SK-N-SH (cell line): ENCODE measurements around the gene MELTF. TPM values are rescaled to one million over a fixed set of nuclear protein-coding genes. Genes with fewer than 3 reads are reported as not detected.

Experiments
- CTCF ChIA-PET: fragments of 300-600, 350-600 bp; formaldehyde crosslinking; extraction: SDS; loops from one replicate; lab custom pipeline; 2021; lab: Yijun Ruan, JAX
- POLR2A ChIA-PET: fragments of 350-600 bp; sonication (Branson Sonifier 250); formaldehyde crosslinking; extraction: SDS; loops from one replicate; lab custom pipeline; 2020; ENCODE audit warnings: antibody characterized with exemption, inconsistent platforms; lab: Yijun Ruan, JAX
- DNase-seq: peaks from one replicate; pipeline ENCODE4 v3.0.0; 2012
- H2AFZ ChIP-seq: fragments of 200-600 bp; sonication (generic); 2 replicates; pipeline ENCODE4 v1.8.1; 2016; ENCODE audit warnings: antibody characterized with exemption, mild to moderate bottlenecking, low read depth
- H3F3A ChIP-seq: fragments of 200-600 bp; sonication (generic); replicated peaks from 2 replicates; pipeline ENCODE3; 2016; ENCODE audit warnings: antibody characterized with exemption, mild to moderate bottlenecking; ENCODE audit not compliant: insufficient read depth
- H3K27ac ChIP-seq, 2 experiments: fragments of 200-500 bp in 1 of 2; fragments of 200-600 bp in 1 of 2; sonication (Bioruptor generic) in 1 of 2; sonication (generic), shearing (Covaris generic) in 1 of 2; 2 replicates each; pipeline versions ENCODE4 v1.5.1 to v1.6.1; 2014 to 2016; ENCODE audit warnings: low read depth in 2 of 2, inconsistent platforms in 1 of 2, low read length in 1 of 2, mild to moderate bottlenecking in 1 of 2, mixed read lengths in 1 of 2
- H3K27me3 ChIP-seq: fragments of 200-600 bp; sonication (generic), shearing (Covaris generic); 2 replicates; pipeline ENCODE4 v1.6.1; 2016; ENCODE audit warnings: mixed run types; ENCODE audit not compliant: insufficient read depth
- H3K36me3 ChIP-seq, 2 experiments: fragments of 200-500 bp in 1 of 2; fragments of 200-600 bp in 1 of 2; sonication (Bioruptor generic) in 1 of 2; sonication (generic) in 1 of 2; replicated peaks in 1 of 2; 2 replicates each; pipeline versions ENCODE3 to v1.5.1; 2014 to 2016; ENCODE audit warnings: low read length in 1 of 2, mild to moderate bottlenecking in 1 of 2; ENCODE audit not compliant: insufficient read depth in 2 of 2, control insufficient read depth in 1 of 2
- H3K4me1 ChIP-seq, 2 experiments: fragments of 200-500 bp in 1 of 2; fragments of 200-600 bp in 1 of 2; sonication (Bioruptor generic) in 1 of 2; sonication (generic), shearing (Covaris generic) in 1 of 2; 2 replicates each; pipeline versions ENCODE4 v1.5.1 to v1.6.1; 2014 to 2016; ENCODE audit warnings: low read depth in 1 of 2, low read length in 1 of 2, mixed run types in 1 of 2; ENCODE audit not compliant: insufficient read depth in 2 of 2, control insufficient read depth in 1 of 2
- H3K4me2 ChIP-seq: fragments of 200-600 bp; sonication (generic), shearing (Covaris generic); 2 replicates; pipeline ENCODE4 v1.6.1; 2017; ENCODE audit warnings: mixed run types
- H3K4me3 ChIP-seq, 2 experiments: fragments of 200-500 bp in 1 of 2; fragments of 200-600 bp in 1 of 2; sonication (Bioruptor generic) in 1 of 2; sonication (generic), shearing (Covaris generic) in 1 of 2; 2 replicates each; pipeline versions ENCODE4 v1.5.1 to v1.8.1; 2014 to 2016; ENCODE audit warnings: low read depth in 2 of 2, inconsistent platforms in 1 of 2, low read length in 1 of 2, mild to moderate bottlenecking in 1 of 2, mixed read lengths in 1 of 2, moderate library complexity in 1 of 2
- H3K79me2 ChIP-seq: fragments of 200-600 bp; sonication (generic); 2 replicates; pipeline ENCODE4 v1.8.1; 2017; ENCODE audit warnings: mild to moderate bottlenecking; ENCODE audit not compliant: insufficient read depth
- H3K9ac ChIP-seq: fragments of 200-600 bp; sonication (generic); 2 replicates; pipeline ENCODE4 v1.6.1; 2017; ENCODE audit warnings: mixed run types
- H3K9me2 ChIP-seq: fragments of 200-600 bp; sonication (generic); 2 replicates; pipeline ENCODE4 v1.6.1; 2017; ENCODE audit warnings: mixed run types
- H3K9me3 ChIP-seq: fragments of 200-600 bp; sonication (generic); 2 replicates; pipeline ENCODE4 v1.6.1; 2017; ENCODE audit warnings: mixed run types, mild to moderate bottlenecking, moderate library complexity
- H4K20me1 ChIP-seq: fragments of 200-600 bp; sonication (generic); 2 replicates; pipeline ENCODE4 v1.6.1; 2017; ENCODE audit warnings: mild to moderate bottlenecking, mixed run types; ENCODE audit not compliant: insufficient read depth
- CHD2 ChIP-seq: fragments of 150-350 bp; IDR thresholded peaks from 2 replicates; pipeline ENCODE4 v1.6.1; 2018; ENCODE audit warnings: low read length; ENCODE audit not compliant: partially characterized antibody
- CTCF ChIP-seq: fragments of 200-600 bp; sonication (generic); IDR thresholded peaks from 2 replicates; pipeline ENCODE4 v1.6.1; 2017; ENCODE audit warnings: antibody characterized with exemption, mild to moderate bottlenecking, moderate library complexity
- EP300 ChIP-seq, 2 experiments: IDR thresholded peaks; 2 replicates each; pipeline versions ENCODE4 v1.4.0 to v1.6.1; 2012; ENCODE audit warnings: borderline replicate concordance in 1 of 2, low read depth in 1 of 2, low read length in 1 of 2
- MXI1 ChIP-seq: IDR thresholded peaks from 2 replicates; pipeline ENCODE4 v1.6.1; 2012; ENCODE audit warnings: mild to moderate bottlenecking, low read depth, low read length, improper control_type of control experiment
- RAD21 ChIP-seq: IDR thresholded peaks from 2 replicates; pipeline ENCODE4 v1.6.1; 2012; ENCODE audit warnings: mild to moderate bottlenecking, low read length
- REST ChIP-seq: IDR thresholded peaks from 2 replicates; pipeline ENCODE4 v1.6.1; 2012; ENCODE audit warnings: mild to moderate bottlenecking, low read depth, low read length, moderate library complexity
- RFX5 ChIP-seq: IDR thresholded peaks from 2 replicates; pipeline ENCODE4 v1.6.1; 2012; ENCODE audit warnings: mild to moderate bottlenecking, improper control_type of control experiment, low read length
- RXRA ChIP-seq: IDR thresholded peaks from 2 replicates; pipeline ENCODE4 v1.4.0; 2012; ENCODE audit warnings: low read depth, mild to moderate bottlenecking, borderline replicate concordance
- TAF1 ChIP-seq: IDR thresholded peaks from 2 replicates; pipeline ENCODE4 v1.6.1; 2012; ENCODE audit warnings: low read depth, mild to moderate bottlenecking, low read length, moderate library complexity, borderline replicate concordance
- TCF12 ChIP-seq: IDR thresholded peaks from 2 replicates; pipeline ENCODE4 v1.4.0; 2012
- WGBS: methylation state at CpG from one replicate; pipeline ENCODE4 v1.1.6; 2017; ENCODE audit warnings: low lambda C conversion rate; 5-methylcytosine and 5-hydroxymethylcytosine counted together
- polyA plus RNA-seq, 3 experiments: library from polyadenylated mRNA; depleted of rRNA; stranded (reverse); fragments of >200 nt; gene quantifications; 2 replicates each; pipeline ENCODE4 v1.2.3, GENCODE V29; 2012
- TF ChIP-seq, protein P1 (sequence below): IDR thresholded peaks from 2 replicates; pipeline ENCODE4 v1.4.0; 2012; ENCODE audit warnings: low read depth, borderline replicate concordance
- TF ChIP-seq, protein P2 (sequence below): fragments of 150-350 bp; IDR thresholded peaks from 2 replicates; pipeline ENCODE4 v1.6.1; 2016; ENCODE audit warnings: mild to moderate bottlenecking, low read depth, low read length

Gene MELTF
- polyA plus RNA-seq, 1 of the 3 experiments (the other 2 are of a cell fraction), result 32.4 TPM

GRCh38 chr3:196974661-196975060, 55.0 kb downstream of the MELTF start (continued):
- TF ChIP-seq RXRA, result no peak

DNA sequence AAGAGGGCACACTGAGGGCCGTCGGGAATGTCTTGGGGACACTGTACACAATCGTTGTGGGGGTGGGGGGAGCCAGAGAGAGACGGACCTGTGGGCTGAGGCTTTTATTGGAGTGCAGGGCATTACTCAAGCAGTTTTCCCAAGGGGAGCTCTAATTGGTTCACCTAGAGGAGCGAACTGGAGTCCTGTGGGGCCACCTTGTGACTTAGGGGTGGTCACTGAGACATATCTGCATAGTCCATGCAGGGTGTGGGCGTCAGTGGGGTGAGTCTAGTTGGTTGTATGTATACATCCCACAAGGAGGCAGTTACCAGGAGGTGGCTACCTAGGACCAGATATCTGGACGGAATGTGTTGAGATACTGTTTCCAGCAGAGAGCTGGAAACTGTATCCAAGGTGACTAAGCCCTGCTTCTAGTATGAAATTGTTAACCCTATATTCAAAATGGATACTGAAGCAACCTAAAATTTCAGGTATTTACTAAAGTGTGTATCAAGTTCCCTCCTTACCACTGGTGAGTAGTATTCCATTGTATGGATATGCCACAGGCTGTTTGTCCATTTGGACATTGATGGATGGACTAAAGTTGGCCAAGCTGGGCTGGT, 58.4 kb downstream of the MELTF start:
- WGBS, result 64% methylated on average over 6 of the region's 7 CpGs
- CTCF ChIA-PET, result interaction anchor here (0.9 to 3.7 kb wide), 13 partner anchors 8 to 218 kb away, joined by 3 to 23 read pairs (median 6); partner anchors contain the start of gene NCBP2
- no peaks in the 10 kb centered on the region for H4K20me1 ChIP-seq

DNA sequence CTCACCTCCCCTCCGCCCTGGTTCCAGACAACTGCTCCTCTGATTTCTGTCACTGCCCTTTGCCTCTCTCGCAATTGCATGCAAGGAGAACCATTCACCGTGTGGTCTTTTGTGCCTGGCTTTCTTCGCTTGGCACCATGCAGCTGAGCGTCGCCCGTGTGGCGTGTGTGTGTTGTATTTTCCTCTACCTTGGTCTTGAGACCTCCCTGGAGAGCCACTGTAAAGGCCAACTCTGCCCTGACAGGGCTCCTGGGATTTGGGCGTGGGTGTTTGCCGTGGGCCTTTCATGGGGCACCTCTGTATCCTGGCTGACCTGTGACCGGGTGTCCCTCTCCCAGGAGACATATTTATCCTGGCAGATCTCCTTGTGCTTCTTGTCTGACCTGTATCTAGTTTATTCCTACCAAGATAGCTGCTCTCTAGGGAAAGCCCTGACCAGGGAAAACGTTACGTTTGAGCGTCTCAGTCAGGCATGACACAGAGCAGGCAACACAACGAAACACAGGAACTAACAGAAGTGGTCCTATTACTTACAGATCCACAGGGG, 59.0 kb downstream of the MELTF start:
- no peak overlapping the region for H3K4me2 ChIP-seq
- H3K79me2 ChIP-seq, result no peaks in the 10 kb centered on the region
- no peaks in the 10 kb centered on the region for H4K20me1 ChIP-seq
- H3K9me2 ChIP-seq, result no peaks in the 10 kb centered on the region
- CTCF ChIA-PET, result interaction anchor here (0.9 to 3.7 kb wide), 21 partner anchors 8 to 702 kb away, joined by 3 to 26 read pairs (median 5); partner anchors contain the start of gene NCBP2
- H3K27me3 ChIP-seq, result no peaks in the 10 kb centered on the region
- H3K27ac ChIP-seq, result no peak overlapping the region
- H3F3A ChIP-seq, result no peaks in the 10 kb centered on the region
- POLR2A ChIA-PET, result no interaction called here
- no peak overlapping the region; the same call in 1 of the 2 replicates for H2AFZ ChIP-seq
- H3K9ac ChIP-seq, result no peak overlapping the region
- H3K4me3 ChIP-seq, result no peak overlapping the region
- DNase-seq, result no peak
- no peaks in the 10 kb centered on the region for H3K36me3 ChIP-seq
- 87% methylated on average over 15 of the region's 15 CpGs for WGBS
- H3K9me3 ChIP-seq, result no peaks in the 10 kb centered on the region
- peaks cover 0 to 6% of the 10 kb centered on the region in 2 experiments; a peak in 1 of 4 replicates for H3K4me1 ChIP-seq
- TF ChIP-seq, protein P1, sequence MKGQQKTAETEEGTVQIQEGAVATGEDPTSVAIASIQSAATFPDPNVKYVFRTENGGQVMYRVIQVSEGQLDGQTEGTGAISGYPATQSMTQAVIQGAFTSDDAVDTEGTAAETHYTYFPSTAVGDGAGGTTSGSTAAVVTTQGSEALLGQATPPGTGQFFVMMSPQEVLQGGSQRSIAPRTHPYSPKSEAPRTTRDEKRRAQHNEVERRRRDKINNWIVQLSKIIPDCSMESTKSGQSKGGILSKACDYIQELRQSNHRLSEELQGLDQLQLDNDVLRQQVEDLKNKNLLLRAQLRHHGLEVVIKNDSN, result no peak
- no peak for TF ChIP-seq TAF1
- TF ChIP-seq CTCF, result no peak
- TF ChIP-seq EP300 (IDR thresholded peaks at IDR 0.05; ENCODE audit: borderline replicate concordance in 1 of 2, low read depth in 1 of 2, low read length in 1 of 2), result no peak
- TF ChIP-seq, protein P2, sequence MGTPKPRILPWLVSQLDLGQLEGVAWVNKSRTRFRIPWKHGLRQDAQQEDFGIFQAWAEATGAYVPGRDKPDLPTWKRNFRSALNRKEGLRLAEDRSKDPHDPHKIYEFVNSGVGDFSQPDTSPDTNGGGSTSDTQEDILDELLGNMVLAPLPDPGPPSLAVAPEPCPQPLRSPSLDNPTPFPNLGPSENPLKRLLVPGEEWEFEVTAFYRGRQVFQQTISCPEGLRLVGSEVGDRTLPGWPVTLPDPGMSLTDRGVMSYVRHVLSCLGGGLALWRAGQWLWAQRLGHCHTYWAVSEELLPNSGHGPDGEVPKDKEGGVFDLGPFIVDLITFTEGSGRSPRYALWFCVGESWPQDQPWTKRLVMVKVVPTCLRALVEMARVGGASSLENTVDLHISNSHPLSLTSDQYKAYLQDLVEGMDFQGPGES, result no peak
- TF ChIP-seq TCF12, result no peak
- no peak for TF ChIP-seq MXI1

More for the DNA sequence above, 58.4 kb downstream of the MELTF start:
- no peaks in the 10 kb centered on the region for H3F3A ChIP-seq
- H3K9me2 ChIP-seq, result no peaks in the 10 kb centered on the region
- H3K79me2 ChIP-seq, result no peaks in the 10 kb centered on the region
- no peak overlapping the region for H3K4me2 ChIP-seq
- H3K4me1 ChIP-seq, result peaks cover 0 to 6% of the 10 kb centered on the region in 2 experiments; a peak in 1 of 4 replicates
- no peak overlapping the region for H2AFZ ChIP-seq
- no peaks in the 10 kb centered on the region for H3K36me3 ChIP-seq
- TF ChIP-seq RAD21 (no peak), CHD2 (no peak), RFX5 (no peak), REST (no peak)
- H3K9ac ChIP-seq, result no peak overlapping the region
- no peak overlapping the region for H3K27ac ChIP-seq
- H3K4me3 ChIP-seq, result no peak overlapping the region
- POLR2A ChIA-PET, result no interaction called here
- DNase-seq, result no peak
- no peaks in the 10 kb centered on the region for H3K9me3 ChIP-seq
- no peaks in the 10 kb centered on the region for H3K27me3 ChIP-seq
